Caco-2 (cell line): ENCODE data around the gene HTATSF1. TPM values are rescaled to one million over a fixed set of nuclear protein-coding genes. Genes with fewer than 3 reads are reported as not detected.

Source experiments
- BruUV-seq: library from RNA; stranded (reverse); fragments of 400-500 nt; replicated peaks from 2 replicates; lab custom pipeline; 2021; lab: Mats Ljungman, UMichigan
- CTCF ChIA-PET: fragments of 300-600 bp; sonication (Branson Sonifier 250); formaldehyde crosslinking; loops from one replicate; lab custom pipeline; 2022; ENCODE audit warnings: antibody characterized with exemption; lab: Charles Lee
- POLR2A ChIA-PET: fragments of 300-600 bp; sonication (Branson Sonifier 250); formaldehyde crosslinking; loops from one replicate; lab custom pipeline; 2022; ENCODE audit warnings: antibody characterized with exemption; lab: Charles Lee
- DNase-seq, 2 experiments: peaks; one replicate each; pipeline versions ENCODE4 v3.0.0 to v3.0.0-alpha.2; 2020 to 2022
- H3K27me3 ChIP-seq: replicated peaks from 2 replicates; pipeline ENCODE4 v1.6.0; 2011; ENCODE audit warnings: low read length; ENCODE audit not compliant: control insufficient read depth, insufficient read depth
- H3K36me3 ChIP-seq: 2 replicates; pipeline ENCODE4 v1.5.1; 2011; ENCODE audit warnings: low read length; ENCODE audit not compliant: control insufficient read depth, insufficient read depth
- H3K4me1 ChIP-seq: fragments of 250-450 bp; sonication (Bioruptor Pico); 2 replicates; pipeline ENCODE4 v1.5.1; 2020; ENCODE audit warnings: mild to moderate bottlenecking
- H3K4me3 ChIP-seq: 2 replicates; pipeline ENCODE4 v1.5.1; 2011; ENCODE audit warnings: low read depth, mild to moderate bottlenecking, control low read depth, low read length
- H3K9me3 ChIP-seq: fragments of 250-450 bp; sonication (Bioruptor Pico); 2 replicates; pipeline ENCODE4 v1.5.1; 2020; ENCODE audit warnings: mild to moderate bottlenecking, moderate library complexity
- H3K27ac Mint-ChIP-seq: one replicate; pipeline ENCODE4 v1.8.0; 2022; ENCODE audit warnings: mixed read lengths; ENCODE audit not compliant: unreplicated experiment
- H3K27me3 Mint-ChIP-seq: one replicate; pipeline ENCODE4 v1.8.0; 2022; ENCODE audit warnings: mixed read lengths; ENCODE audit not compliant: insufficient read depth, unreplicated experiment
- H3K36me3 Mint-ChIP-seq: one replicate; pipeline ENCODE4 v1.8.0; 2022; ENCODE audit warnings: mild to moderate bottlenecking, mixed read lengths; ENCODE audit not compliant: insufficient read depth, unreplicated experiment
- H3K4me1 Mint-ChIP-seq: one replicate; pipeline ENCODE4 v1.8.0; 2022; ENCODE audit warnings: low read depth, mixed read lengths; ENCODE audit not compliant: unreplicated experiment
- H3K4me3 Mint-ChIP-seq: one replicate; pipeline ENCODE4 v1.8.0; 2022; ENCODE audit warnings: mild to moderate bottlenecking, moderate library complexity, mixed read lengths; ENCODE audit not compliant: unreplicated experiment
- H3K9me3 Mint-ChIP-seq: one replicate; pipeline ENCODE4 v1.8.0; 2022; ENCODE audit warnings: mixed read lengths; ENCODE audit not compliant: unreplicated experiment
- CTCF ChIP-seq, 2 experiments: fragments of 200-600 bp in 1 of 2; IDR thresholded peaks; 1 replicate in 1 of 2; 2 replicates in 1 of 2; pipeline versions ENCODE4 v1.5.1 to v1.8.0; 2011 to 2022; ENCODE audit warnings: antibody characterized with exemption in 1 of 2, control low read depth in 1 of 2, inconsistent platforms in 1 of 2, low read depth in 1 of 2, low read length in 1 of 2, mild to moderate bottlenecking in 1 of 2, moderate library complexity in 1 of 2; ENCODE audit not compliant: insufficient read depth in 1 of 2, severe bottlenecking in 1 of 2, unreplicated experiment in 1 of 2
- intact Hi-C: fragments of 100-400 bp; cut with micrococcal nuclease; formaldehyde crosslinking; loops from one replicate; pipeline ENCODE4 v1.10.0; 2022; ENCODE audit not compliant: unreplicated experiment
- total RNA-seq: library from RNA; stranded (reverse); gene quantifications from 2 replicates; pipeline ENCODE4 v1.2.3, GENCODE V29; 2022

Gene HTATSF1
- total RNA-seq, 1 experiment from 2014 or later: 38.3 TPM

DNA sequence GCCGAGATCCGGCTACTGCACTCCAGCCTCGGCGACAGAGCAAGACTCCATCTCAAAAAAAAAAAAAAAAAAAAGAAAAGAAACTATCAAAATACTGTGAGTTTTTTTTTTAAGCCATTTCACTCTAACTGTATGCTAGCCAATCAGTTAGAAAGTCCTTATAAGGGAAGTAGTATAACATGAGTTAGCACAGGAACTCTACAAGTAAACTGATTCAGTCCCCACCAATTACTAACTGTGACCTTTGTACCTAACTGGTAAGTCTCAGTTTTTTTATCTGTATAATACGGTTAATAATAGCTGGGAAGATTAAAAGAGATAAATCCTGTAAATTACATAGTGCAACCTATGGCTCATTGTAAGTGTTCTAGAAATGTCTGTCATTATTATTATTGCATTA is 44.8 kb upstream of the HTATSF1 start:
- no peaks in the 10 kb centered on the region for H3K36me3 Mint-ChIP-seq
- H3K27me3 Mint-ChIP-seq: no peaks in the 10 kb centered on the region
- Histone ChIP-seq H3K27me3 (no peaks in the 10 kb centered on the region), H3K9me3 (no peaks in the 10 kb centered on the region), H3K4me3 (no peak overlapping the region), H3K4me1 (no peaks in the 10 kb centered on the region), H3K36me3 (no peaks in the 10 kb centered on the region)
- H3K4me1 Mint-ChIP-seq: no peaks in the 10 kb centered on the region
- H3K4me3 Mint-ChIP-seq: no peak overlapping the region
- H3K9me3 Mint-ChIP-seq: no peaks in the 10 kb centered on the region
- POLR2A ChIA-PET: no interaction called here
- BruUV-seq: no TSS peak
- no peak for DNase-seq
- no peak for TF ChIP-seq CTCF (IDR thresholded peaks at IDR 0.05; ENCODE audit: insufficient read depth in 1 of 2, low read depth in 1 of 2, low read length in 1 of 2, severe bottlenecking in 1 of 2, unreplicated experiment in 1 of 2)
- intact Hi-C loops: no loop called here
- CTCF ChIA-PET: no interaction called here
- H3K27ac Mint-ChIP-seq: no peak overlapping the region

DNA sequence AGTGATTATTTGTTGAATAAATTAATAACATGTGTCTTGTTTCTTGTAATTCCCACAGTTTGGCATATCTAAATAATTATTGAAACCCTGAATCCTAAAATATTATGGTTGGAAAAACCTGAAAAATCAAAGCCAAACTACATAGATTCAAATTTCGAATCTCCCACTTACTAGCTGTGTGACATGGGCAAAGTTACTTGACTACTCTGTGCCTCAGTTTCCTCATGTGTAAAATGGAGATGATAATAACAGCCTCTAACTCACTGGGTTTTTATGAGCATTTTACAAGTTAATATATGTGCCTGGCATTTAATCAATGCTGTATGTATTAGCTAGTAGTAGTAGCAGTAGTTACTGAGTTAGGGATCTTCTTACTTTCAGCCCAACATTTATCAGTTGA is 44.3 kb upstream of the HTATSF1 start:
- H3K9me3 Mint-ChIP-seq: no peaks in the 10 kb centered on the region
- H3K4me1 Mint-ChIP-seq: no peaks in the 10 kb centered on the region
- ChIA-PET POLR2A (no interaction called here), CTCF (no interaction called here)
- Histone ChIP-seq H3K9me3 (no peaks in the 10 kb centered on the region), H3K36me3 (no peaks in the 10 kb centered on the region), H3K4me3 (no peak overlapping the region), H3K27me3 (no peaks in the 10 kb centered on the region), H3K4me1 (no peaks in the 10 kb centered on the region)
- H3K36me3 Mint-ChIP-seq: no peaks in the 10 kb centered on the region
- no peak overlapping the region for H3K4me3 Mint-ChIP-seq
- BruUV-seq: no TSS peak
- no peak overlapping the region for H3K27ac Mint-ChIP-seq
- DNase-seq: no peak
- intact Hi-C loops: no loop called here
- TF ChIP-seq CTCF (IDR thresholded peaks at IDR 0.05; ENCODE audit: insufficient read depth in 1 of 2, low read depth in 1 of 2, low read length in 1 of 2, severe bottlenecking in 1 of 2, unreplicated experiment in 1 of 2): no peak
- no peaks in the 10 kb centered on the region for H3K27me3 Mint-ChIP-seq

GRCh38 chrX:136453771-136454170 is 43.6 kb upstream of the HTATSF1 start:
- no peaks in the 10 kb centered on the region for H3K27me3 ChIP-seq
- no peak overlapping the region for H3K4me3 ChIP-seq
- Mint-ChIP-seq H3K4me1 (no peaks in the 10 kb centered on the region), H3K27me3 (no peaks in the 10 kb centered on the region), H3K27ac (no peak overlapping the region), H3K9me3 (no peaks in the 10 kb centered on the region), H3K4me3 (no peak overlapping the region), H3K36me3 (no peaks in the 10 kb centered on the region)
- TF ChIP-seq CTCF (IDR thresholded peaks at IDR 0.05; ENCODE audit: insufficient read depth in 1 of 2, low read depth in 1 of 2, low read length in 1 of 2, severe bottlenecking in 1 of 2, unreplicated experiment in 1 of 2): no peak
- no peak for DNase-seq
- H3K4me1 ChIP-seq: no peaks in the 10 kb centered on the region
- no TSS peak for BruUV-seq
- intact Hi-C loops: no loop called here
- no peaks in the 10 kb centered on the region for H3K9me3 ChIP-seq
- ChIA-PET CTCF (no interaction called here), POLR2A (no interaction called here)
- no peaks in the 10 kb centered on the region for H3K36me3 ChIP-seq
